Activated T-cell treated with anti-CD3 and anti-CD28 coated beads for 48 hours (primary cell): Measurements from ENCODE around the gene DMKN.
"Not testable (repeated sequence)": the region's sequence is repeated elsewhere in the genome, so short reads cannot be mapped to it uniquely, and the experiment has no call there.

ENCODE experiments used
- DNase-seq: peaks from one replicate; pipeline ENCODE4 v3.0.0-alpha.2; 2020; ENCODE audit warnings: low read depth

Gene DMKN

DNA sequence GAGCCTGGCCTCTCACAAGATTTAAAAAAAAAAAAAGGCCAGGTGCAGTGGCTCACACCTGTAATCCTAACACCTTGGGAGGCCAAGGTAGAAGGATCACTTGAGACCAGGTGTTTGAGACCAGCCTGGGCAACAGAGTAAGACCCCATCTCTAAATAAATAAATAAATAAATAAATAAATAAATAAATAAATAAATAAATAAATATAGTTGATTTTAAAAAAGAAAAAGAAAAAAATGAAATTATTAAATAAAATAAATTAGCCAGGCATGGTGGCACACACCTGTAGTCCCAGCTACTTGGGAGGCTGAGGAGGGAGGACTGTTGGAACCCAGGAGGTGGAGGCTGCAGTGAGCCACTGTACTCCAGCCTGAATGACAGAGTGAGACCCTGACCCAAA, 51.7 kb downstream of the DMKN start:
- DNase-seq, result not testable (repeated sequence)

DNA sequence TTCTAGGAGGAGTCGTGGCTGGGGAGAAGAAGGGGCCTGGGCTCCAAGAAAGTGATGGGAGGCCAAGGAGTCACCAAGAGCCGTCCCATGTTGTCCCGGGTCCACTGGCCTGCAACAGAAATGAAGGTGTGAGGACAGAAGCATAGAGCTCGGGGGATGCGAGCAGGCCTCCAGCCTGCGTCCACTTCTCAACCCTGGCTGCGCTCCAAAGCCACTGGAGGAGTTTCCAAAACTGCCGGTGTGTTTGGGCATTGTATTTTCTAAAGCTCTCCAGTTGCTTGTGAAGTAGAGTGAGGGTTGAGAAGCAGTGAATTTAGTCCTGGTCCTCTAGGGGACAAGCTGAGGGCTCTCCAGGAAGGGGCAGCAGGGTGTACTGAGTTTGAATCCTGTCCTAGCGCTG, 52.4 kb downstream of the DMKN start:
- DNase-seq, result no peak

DNA sequence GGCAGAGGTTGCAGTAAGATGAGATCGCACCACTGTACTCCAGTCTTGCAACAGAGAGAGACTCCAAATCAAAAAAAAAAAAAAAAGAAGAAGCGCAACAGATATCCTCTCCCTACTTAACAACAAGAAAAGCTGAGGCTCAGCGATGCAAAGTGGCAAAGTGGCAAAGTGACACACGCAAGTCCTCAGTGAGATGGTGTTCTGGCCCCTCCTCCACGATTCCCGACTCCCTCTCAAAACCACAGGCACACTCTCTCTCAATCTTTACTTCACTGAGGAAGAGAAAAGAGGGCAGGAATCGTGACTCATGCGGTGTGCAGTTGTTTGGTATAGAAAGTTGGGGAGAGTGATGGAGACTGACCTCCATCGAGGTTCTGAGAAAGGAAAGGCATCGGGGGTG, 52.8 kb downstream of the DMKN start:
- no peak for DNase-seq

DNA sequence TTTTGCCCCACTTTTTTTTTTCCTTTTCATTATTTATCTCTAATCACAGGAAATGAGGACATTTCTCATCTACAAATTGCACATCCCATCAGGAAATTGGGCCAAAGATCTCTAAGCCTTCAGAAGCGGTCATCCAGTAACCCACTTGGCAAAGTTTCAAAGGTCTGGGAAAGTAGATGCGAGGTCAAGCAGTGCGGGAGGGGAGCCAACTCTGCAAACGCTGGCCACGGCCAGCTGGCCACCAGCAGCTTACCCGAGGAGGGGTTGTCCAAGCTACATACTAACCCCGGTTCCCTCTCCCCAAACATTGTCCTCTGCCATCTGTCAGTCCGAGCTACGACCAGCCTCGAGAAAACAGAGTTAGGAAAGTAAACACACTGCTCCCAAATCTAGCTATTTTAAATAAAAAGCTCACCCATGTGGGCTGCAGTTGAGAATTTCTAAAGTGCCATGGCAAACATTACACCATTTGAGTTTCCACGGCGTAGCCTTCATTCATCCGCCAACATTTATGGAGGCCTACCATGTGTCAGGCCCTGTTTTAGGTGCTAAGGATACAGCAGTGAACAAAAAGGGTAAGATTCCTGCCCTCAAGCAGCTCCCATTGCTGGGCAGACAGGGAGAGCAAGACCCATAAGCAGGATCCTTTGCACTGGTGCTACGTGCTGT, 53.9 kb downstream of the DMKN start:
- no peak for DNase-seq

DNA sequence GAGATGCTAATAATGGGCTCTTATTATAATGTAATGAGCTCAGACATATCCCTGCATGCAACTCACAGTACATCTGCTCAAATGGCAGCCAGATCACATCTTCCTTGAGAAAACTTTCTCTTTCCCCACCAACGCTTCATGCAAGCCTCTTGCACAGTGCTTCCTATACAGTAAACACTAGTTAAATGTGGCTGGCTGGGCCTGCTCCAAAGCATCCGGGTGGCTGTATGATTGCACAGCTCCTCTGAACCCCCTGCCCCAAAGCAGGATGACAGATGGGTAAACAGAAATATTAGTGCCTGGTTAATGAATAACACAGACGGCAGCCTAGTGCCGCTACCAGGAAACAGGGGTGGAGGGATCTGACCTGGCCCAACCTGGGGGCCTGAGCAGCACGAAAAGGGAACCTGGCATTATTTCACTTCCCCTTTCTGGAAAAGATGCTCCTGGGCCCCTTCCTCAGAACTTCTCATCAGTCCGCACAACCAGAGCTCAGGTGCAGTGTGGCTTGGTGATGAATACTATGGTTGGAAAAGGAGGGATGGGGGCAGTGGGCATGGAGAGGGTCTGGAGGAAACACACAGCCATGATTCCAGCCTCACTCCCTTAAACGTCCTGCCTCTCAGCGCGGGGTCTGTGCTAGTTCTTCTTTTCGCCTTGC, 54.6 kb downstream of the DMKN start:
- no peak for DNase-seq

DNA sequence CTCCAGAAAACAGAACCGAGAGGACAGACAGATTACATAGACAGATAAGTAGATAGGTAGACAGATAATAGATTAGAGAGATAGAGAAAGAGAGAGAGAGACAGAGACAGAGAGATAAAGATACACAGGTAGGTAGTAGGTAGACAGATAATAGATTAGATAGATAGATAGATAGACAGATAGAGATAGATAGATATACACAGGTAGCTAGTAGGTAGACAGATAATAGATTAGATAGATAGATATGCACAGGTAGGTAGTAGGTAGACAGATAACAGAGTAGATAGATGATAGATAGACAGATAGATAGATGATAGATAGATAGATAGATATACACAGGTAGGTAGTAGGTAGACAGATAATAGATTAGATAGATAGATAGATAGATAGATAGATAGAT, 55.3 kb downstream of the DMKN start:
- no peak for DNase-seq

DNA sequence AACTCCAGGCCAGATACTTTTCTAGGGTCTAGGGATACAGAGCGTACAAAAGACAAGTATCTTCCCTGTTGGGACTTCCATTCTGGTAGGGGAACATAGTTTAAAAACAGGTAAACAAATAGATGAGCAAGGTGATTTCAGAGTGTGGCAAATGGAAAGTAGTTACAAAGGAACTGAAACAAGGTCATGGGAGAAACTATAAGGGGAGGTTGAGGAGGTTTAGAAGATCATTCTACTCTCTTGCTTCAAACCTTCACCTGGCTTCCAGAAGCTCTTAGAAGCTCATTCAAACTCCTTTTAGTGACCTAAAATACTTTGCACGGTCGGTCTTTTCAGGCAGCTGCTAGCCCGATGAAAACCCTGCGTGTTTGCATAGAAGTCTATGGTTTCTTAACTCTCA, 56.3 kb downstream of the DMKN start:
- no peak for DNase-seq

DNA sequence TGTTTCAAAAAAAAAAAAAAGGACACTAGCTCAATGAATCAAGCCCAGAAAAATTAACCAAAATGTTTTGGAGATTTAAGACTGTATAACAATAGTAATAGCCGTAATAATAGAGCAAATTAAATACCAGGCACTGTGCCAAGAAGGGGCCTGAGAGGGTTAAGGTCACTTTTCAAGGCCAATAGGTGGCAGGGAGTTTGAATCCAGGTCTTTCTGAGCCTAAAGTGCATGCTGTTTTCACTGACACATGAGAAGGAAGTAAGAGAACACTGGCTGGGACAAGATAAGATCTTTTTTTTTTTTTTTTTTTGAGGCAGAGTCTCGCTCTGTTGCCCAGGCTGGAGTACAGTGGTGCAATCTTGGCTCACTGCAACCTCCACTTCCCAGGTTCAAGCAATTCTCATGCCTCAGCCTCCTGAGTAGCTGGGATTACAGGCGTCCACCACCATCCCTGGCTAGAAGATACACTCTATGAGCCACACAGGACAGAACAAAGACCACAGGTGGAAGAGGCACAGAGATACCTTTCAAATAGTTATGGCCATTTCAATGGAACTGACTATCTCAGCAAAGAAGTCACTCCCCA, 57.7 kb downstream of the DMKN start:
- DNase-seq, result no peak

DNA sequence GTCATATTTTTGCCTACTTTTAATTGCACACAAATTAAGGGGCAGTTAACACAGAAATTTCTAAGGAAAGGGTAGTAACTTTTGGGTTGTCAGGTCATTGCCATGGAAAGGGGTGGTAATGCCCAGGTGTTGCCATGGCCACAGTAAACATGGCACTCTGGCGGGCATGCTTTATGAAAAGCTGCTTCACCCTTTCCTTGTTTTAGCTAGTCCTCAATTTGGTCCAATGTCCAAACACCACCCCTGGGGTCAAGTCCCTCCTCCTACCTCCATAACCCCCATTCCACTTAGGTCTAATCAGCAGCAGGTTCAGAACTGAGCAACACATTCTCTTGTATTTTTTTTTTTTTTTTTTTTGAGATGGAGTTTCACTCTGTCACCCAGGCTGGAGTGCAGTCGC, 58.8 kb downstream of the DMKN start:
- DNase-seq, result no peak

DNA sequence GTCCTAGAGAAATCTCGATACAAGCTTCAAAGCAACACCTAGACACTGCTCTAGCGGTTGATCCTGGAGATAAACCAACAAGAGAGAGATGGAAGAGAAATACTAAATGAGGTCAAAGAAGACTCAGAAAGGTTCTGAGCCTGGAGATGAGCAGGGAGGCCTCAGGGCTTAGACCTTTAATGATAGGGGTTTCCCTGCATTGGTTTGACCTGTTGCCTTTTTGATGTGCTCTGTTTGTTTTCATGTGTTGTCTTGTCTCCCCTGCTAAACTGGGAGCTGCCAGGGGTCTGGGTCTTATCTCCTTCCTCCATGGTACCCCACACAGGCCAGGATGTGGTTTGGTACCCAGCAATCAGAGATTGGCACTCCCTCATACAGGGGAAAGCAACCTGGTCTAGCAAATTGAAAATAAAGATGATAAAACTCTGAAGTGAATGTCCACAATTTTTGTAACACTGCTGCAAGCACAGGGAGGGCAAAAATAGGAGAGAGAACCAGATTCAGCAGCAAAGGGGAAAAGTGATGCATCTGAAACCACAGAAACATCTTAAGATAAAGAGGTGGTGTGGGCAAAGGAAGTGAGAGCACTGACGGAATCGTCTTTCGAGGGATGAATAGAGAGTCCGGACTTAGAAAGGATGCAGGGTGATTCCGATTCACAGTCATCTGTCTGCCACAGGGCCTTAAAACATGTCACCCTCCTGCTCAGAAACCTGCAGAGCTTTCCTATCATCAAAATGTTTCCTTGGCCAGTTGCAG, 61.9 kb downstream of the DMKN start:
- DNase-seq, result peak; percentile 12

DNA sequence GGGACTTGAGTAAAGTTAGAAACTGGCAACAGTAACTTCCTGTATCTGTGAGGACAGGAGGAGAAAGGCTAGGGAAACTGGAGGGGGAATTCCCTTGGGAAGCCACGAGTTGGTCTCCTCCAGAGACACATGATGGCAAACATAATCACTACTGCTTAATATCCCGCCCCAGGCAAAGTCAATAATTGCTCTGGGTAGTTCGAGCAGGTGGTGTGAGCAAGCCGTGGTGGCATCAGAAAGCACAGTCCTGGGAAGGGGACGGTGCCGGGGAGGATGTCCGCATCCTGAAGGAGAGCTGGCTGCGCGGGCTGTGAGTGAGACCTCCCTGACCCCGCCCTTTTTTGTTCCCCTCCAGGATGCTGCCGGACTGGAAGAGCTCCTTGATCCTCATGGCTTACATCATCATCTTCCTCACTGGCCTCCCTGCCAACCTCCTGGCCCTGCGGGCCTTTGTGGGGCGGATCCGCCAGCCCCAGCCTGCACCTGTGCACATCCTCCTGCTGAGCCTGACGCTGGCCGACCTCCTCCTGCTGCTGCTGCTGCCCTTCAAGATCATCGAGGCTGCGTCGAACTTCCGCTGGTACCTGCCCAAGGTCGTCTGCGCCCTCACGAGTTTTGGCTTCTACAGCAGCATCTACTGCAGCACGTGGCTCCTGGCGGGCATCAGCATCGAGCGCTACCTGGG, 63.9 kb downstream of the DMKN start:
- no peak for DNase-seq

DNA sequence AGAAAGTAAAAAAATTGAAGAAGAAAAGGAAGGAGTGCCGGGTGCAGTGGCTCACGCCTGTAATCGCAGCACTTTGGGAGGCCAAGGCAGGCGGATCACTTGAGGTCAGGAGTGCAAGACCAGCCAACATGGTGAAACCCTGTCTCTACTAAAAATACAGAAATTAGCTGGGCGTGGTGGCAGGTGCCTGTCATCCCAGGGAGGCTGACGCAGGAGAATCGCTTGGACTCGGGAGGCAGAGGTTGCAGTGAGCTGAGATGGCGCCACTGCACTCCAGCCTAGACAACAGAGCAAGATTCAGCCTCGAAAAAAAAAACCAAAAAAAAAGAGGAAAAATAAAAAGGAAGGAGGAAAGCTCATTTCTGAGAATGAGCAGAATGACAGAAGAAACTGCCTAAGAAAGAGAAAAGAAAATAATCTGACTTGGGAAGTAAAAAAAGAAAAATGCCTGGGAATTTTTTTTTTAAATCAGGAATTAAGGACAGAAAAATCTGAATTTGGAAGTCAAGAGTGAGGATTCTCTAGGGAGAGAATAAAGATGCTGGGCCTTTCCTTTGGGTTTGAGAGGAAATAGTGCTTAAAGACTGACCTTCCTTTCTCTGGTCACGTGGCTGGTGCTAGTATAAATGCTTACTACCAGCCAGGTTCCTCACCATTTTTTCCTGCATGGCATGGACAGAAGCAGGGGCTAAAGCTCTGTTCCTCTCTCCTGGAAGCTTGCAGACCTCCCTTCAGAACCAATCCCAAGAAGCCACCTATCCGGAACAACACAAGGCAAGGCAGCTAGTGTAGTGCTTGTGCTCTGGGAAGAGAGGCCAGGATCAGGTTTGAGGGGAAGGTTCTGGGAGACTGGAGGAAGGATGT, 65.6 kb downstream of the DMKN start, which contains the start of gene FFAR2:
Gene FFAR2, plus strand, starts transcription at position 652 of the 864 bp plus-strand sequence. CDS start 1,458 bp downstream, outside the sequence.
- DNase-seq, result no peak
